ENCODE measurements around the gene MISP3.

MISP3 gene

GRCh38 chr19:14105680-14106079, 33.1 kb downstream of the MISP3 start:
- Histone ChIP-seq H3K27me3 (ENCODE audit: insufficient read depth, low read length) (no peaks in the 10 kb centered on the region), H4K20me1 (ENCODE audit: insufficient read depth, low read length) (no peaks in the 10 kb centered on the region), H3K9me2 (ENCODE audit: low read depth, low read length) (no peaks in the 10 kb centered on the region), H3F3A (ENCODE audit: insufficient read depth, low read length) (no peaks in the 10 kb centered on the region), H3K9me3 (ENCODE audit: low read length) (no peaks in the 10 kb centered on the region), H3K9ac (ENCODE audit: low read length) (no peak overlapping the region), H3K27ac (ENCODE audit: low read depth, low read length, poor library complexity, severe bottlenecking) (no peak overlapping the region), H3K79me2 (ENCODE audit: insufficient read depth, low read length) (no peaks in the 10 kb centered on the region), H2AFZ (ENCODE audit: low read length) (no peak overlapping the region), H3K4me3 (ENCODE audit: low read depth, low read length, poor library complexity, severe bottlenecking) (no peak overlapping the region), H3K36me3 (ENCODE audit: insufficient read depth, low read length) (peaks cover 34% of the 10 kb centered on the region), H3K4me2 (ENCODE audit: low read length) (no peak overlapping the region), H3K4me1 (ENCODE audit: insufficient read depth, low read length, severe bottlenecking) (no peaks in the 10 kb centered on the region)
- no peak for TF ChIP-seq CTCF (IDR thresholded peaks at IDR 0.05; ENCODE audit: low read length)
- TF ChIP-seq EZH2 (IDR thresholded peaks at IDR 0.05; ENCODE audit: borderline replicate concordance, low read length) = no peak

- Histone ChIP-seq H2AFZ (ENCODE audit: low read length) (no peak overlapping the region), H3K9me3 (ENCODE audit: low read length) (no peaks in the 10 kb centered on the region), H3K9me2 (ENCODE audit: low read depth, low read length) (no peaks in the 10 kb centered on the region), H3K27ac (ENCODE audit: low read depth, low read length, poor library complexity, severe bottlenecking) (no peak overlapping the region), H3K27me3 (ENCODE audit: insufficient read depth, low read length) (no peaks in the 10 kb centered on the region), H3K4me2 (ENCODE audit: low read length) (no peak overlapping the region), H3K79me2 (ENCODE audit: insufficient read depth, low read length) (no peaks in the 10 kb centered on the region), H4K20me1 (ENCODE audit: insufficient read depth, low read length) (no peaks in the 10 kb centered on the region), H3K9ac (ENCODE audit: low read length) (no peak overlapping the region), H3F3A (ENCODE audit: insufficient read depth, low read length) (no peaks in the 10 kb centered on the region), H3K36me3 (ENCODE audit: insufficient read depth, low read length) (peaks cover 26% of the 10 kb centered on the region; the same call in 1 of the 2 replicates), H3K4me1 (ENCODE audit: insufficient read depth, low read length, severe bottlenecking) (no peaks in the 10 kb centered on the region), H3K4me3 (ENCODE audit: low read depth, low read length, poor library complexity, severe bottlenecking) (no peak overlapping the region)
- TF ChIP-seq CTCF (IDR thresholded peaks at IDR 0.05; ENCODE audit: low read length) (no peak), EZH2 (IDR thresholded peaks at IDR 0.05; ENCODE audit: borderline replicate concordance, low read length) (no peak)
Measured at GRCh38 chr19:14106840-14107239, 34.3 kb downstream of the MISP3 start.

- H3K79me2 ChIP-seq (ENCODE audit: insufficient read depth, low read length) = no peaks in the 10 kb centered on the region
- no peak overlapping the region for H3K4me2 ChIP-seq (ENCODE audit: low read length)
- no peaks in the 10 kb centered on the region for H4K20me1 ChIP-seq (ENCODE audit: insufficient read depth, low read length)
- H3K9me2 ChIP-seq (ENCODE audit: low read depth, low read length) = no peaks in the 10 kb centered on the region
- no peak for TF ChIP-seq EZH2 (IDR thresholded peaks at IDR 0.05; ENCODE audit: borderline replicate concordance, low read length)
- no peak for TF ChIP-seq CTCF (IDR thresholded peaks at IDR 0.05; ENCODE audit: low read length)
- no peak overlapping the region for H3K9ac ChIP-seq (ENCODE audit: low read length)
- H3F3A ChIP-seq (ENCODE audit: insufficient read depth, low read length) = no peaks in the 10 kb centered on the region
- H3K4me1 ChIP-seq (ENCODE audit: insufficient read depth, low read length, severe bottlenecking) = peaks cover 4% of the 10 kb centered on the region
- peaks cover 17% of the 10 kb centered on the region; the same call in 1 of the 2 replicates for H3K36me3 ChIP-seq (ENCODE audit: insufficient read depth, low read length)
- H3K27me3 ChIP-seq (ENCODE audit: insufficient read depth, low read length) = no peaks in the 10 kb centered on the region
- H3K4me3 ChIP-seq (ENCODE audit: low read depth, low read length, poor library complexity, severe bottlenecking) = no peak overlapping the region
- no peak overlapping the region for H2AFZ ChIP-seq (ENCODE audit: low read length)
- no peaks in the 10 kb centered on the region for H3K9me3 ChIP-seq (ENCODE audit: low read length)
- H3K27ac ChIP-seq (ENCODE audit: low read depth, low read length, poor library complexity, severe bottlenecking) = no peak overlapping the region
Measured at GRCh38 chr19:14107581-14108461, 35.2 kb downstream of the MISP3 start.

All from OCI-LY1 (cell line).